CD4-positive, alpha-beta T cell treated with Interleukin-4 for 4 hours (primary cell): ENCODE data around the gene ARSB.

ENCODE experiments used
- DNase-seq: peaks from one replicate; pipeline ENCODE4 v3.0.0-alpha.2; 2020

Gene ARSB

GRCh38 chr5:78829811-78830527, 155.1 kb downstream of the ARSB start:
- no peak for DNase-seq

DNA sequence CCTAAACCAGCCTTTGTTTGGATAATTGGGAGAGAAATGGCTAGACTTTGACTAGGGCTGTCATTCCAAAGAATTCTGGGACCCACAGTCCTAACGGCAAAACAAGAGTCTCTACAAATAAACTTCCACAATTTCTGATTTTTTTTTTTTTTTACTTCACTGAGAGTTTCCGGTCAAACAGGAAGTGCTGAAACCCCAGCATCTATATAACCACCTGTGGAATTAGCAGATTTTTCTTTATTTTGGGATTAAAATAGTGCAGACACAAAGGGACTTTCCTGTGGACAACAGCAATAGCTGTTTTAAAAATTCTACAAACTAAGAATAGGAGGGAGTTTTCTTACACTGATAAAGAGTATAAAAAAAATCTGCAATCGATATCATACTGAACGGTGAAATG, 157.4 kb downstream of the ARSB start:
- DNase-seq, result no peak

DNA sequence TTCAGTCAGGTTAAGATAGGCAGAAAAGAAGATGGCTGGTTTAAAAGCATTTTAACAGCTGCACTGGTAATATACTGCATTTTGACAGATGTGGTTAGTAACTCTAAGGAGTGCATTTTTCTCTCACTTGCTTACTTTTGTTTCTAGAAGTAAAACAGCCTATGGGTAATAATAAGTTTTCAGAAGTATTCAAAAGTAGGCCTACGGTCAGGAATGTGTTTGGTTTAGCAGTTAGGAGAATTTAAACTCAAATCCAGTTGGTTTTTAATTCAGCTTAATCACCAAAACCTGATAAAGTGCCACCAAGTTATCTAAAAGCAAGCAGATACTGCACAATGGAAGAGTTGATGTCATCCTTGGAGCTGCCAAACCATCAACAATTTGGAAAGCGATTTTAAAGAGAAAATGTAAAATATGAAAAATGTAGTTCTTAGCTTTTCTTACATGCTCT, 160.3 kb downstream of the ARSB start:
- DNase-seq, result no peak

- no peak for DNase-seq
Observed at GRCh38 chr5:78823196-78823595, 161.9 kb downstream of the ARSB start.

DNA sequence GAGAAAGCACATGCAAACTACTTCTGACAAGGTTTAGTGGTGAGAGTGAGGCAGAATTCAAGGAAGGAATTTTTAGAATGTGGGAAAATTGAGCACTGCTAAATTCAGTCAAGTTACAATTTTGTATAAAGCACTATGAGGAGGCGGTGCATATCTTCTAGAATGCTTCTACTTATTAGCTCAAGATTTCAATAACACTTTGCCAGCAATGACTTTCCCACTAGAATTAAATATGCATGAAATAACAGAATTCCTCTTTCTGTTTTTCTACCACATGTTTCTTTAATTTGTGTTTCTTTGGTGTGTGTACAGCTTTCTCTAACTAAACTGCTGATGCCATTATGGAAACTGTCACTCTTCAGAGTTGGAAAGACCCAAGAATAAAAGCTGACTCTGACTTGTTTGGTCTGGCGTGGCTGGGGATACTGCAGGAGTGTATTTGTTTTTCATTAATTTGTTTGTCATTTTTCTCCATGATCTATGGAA, 163.5 kb downstream of the ARSB start:
- no peak for DNase-seq

GRCh38 chr5:78819707-78820106, 165.4 kb downstream of the ARSB start:
- no peak for DNase-seq

GRCh38 chr5:78819166-78819565, 165.9 kb downstream of the ARSB start:
- DNase-seq, result no peak

GRCh38 chr5:78816143-78816765, 168.9 kb downstream of the ARSB start:
- DNase-seq, result no peak

GRCh38 chr5:78813906-78814530, 171.1 kb downstream of the ARSB start:
- DNase-seq, result no peak

DNA sequence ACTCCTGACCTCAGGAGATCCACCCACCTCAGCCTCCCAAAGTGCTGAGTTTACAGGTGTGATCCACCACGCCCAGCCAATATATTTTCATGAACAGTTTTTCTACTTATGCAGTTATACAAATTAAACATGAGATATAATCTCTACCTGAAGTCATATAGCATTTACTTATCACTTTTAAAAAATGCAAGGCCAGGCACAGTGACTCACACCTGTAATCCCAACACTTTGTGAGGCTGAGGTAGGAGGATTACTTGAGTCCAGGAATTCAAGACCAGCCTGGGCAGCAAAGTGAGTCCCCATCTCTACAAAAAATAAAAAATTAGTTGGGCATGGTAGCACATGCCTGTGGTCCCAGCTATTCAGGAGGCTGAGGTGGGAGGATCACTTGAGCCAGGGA, 171.8 kb downstream of the ARSB start:
- DNase-seq, result no peak

- no peak for DNase-seq
Observed at GRCh38 chr5:78811866-78812265, 173.2 kb downstream of the ARSB start.

- DNase-seq, result no peak
Observed at GRCh38 chr5:78811121-78811817, 173.8 kb downstream of the ARSB start.

- no peak for DNase-seq
Observed at GRCh38 chr5:78810098-78810920, 174.8 kb downstream of the ARSB start.

- DNase-seq, result no peak
Observed at GRCh38 chr5:78809444-78809843, 175.7 kb downstream of the ARSB start.

- DNase-seq, result no peak
Observed at GRCh38 chr5:78808818-78809217, 176.3 kb downstream of the ARSB start.

- no peak for DNase-seq
Observed at GRCh38 chr5:78808380-78808779, 176.7 kb downstream of the ARSB start.

DNA sequence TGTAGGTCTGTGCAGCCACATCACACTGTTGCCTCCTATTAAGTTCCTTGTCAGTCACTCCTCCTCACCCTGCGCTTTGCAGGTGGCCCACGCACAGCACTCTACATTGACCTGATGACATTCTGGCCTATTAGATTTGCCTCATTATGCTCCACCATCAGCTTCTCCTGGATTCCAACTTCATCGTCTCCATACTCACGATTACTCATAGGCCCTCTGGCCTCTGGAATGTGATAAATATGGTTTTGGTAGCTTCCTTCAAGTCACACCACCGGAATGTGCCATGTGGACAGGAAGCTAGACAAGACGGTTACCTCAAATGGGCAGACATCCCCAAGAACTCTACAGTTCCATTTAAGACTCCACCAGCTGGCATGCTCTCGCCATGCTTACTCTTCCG, 178.6 kb downstream of the ARSB start:
- no peak for DNase-seq

GRCh38 chr5:78805474-78806124, 179.5 kb downstream of the ARSB start:
- DNase-seq, result no peak

DNA sequence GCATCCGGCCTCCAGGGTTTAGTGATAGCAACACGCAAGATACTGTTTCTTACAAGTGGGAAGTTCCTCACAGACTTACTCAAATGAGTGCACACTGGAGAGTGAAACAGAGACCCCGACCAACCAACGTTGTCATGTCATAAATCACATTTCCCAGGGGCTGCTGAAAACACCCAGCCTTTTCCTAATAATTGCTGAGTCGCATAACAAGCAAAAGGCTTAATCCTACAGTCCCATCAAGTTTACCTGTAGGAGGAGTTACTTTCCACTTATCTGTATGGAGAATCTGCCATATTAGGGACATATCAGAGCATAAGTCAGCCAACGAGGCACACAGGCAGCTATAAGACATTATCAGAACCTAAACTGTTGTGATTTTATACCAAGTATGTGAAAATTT, 180.1 kb downstream of the ARSB start:
- no peak for DNase-seq

- DNase-seq, result no peak
Observed at GRCh38 chr5:78803941-78804340, 181.2 kb downstream of the ARSB start.

GRCh38 chr5:78803353-78803752, 181.8 kb downstream of the ARSB start:
- no peak for DNase-seq

- DNase-seq, result no peak
Observed at GRCh38 chr5:78801413-78801812, 183.7 kb downstream of the ARSB start.
